HepG2 (cell line): ENCODE results near the gene SLC27A1. TPM values are rescaled to one million over a fixed set of nuclear protein-coding genes. Genes with fewer than 3 reads are reported as not detected.

Experiments used
- AHR ChIP-seq: IDR thresholded peaks from 2 replicates; pipeline ENCODE4 v1.6.1; 2018; ENCODE audit warnings: missing genetic modification reagents, missing compliant biosample characterization
- BORCS8-MEF2B ChIP-seq: sonication (generic); formaldehyde crosslinking; IDR thresholded peaks from 2 replicates; pipeline ENCODE4 v1.8.0; 2022; ENCODE audit warnings: mild to moderate bottlenecking, missing genetic modification reagents
- CBFB ChIP-seq: sonication (generic); formaldehyde crosslinking; IDR thresholded peaks from 2 replicates; pipeline ENCODE4 v1.4.0; 2020; ENCODE audit warnings: missing genetic modification reagents
- FOXK1 ChIP-seq: sonication (generic); formaldehyde crosslinking; IDR thresholded peaks from 2 replicates; pipeline ENCODE4 v1.4.0; 2020; ENCODE audit warnings: low read depth, missing genetic modification reagents, borderline replicate concordance
- HNRNPH1 ChIP-seq: fragments of 200-400 bp; formaldehyde crosslinking; optimal IDR thresholded peaks from 2 replicates; pipeline ENCODE3; 2017; ENCODE audit warnings: mild to moderate bottlenecking, low read depth, low read length
- HOXA5 ChIP-seq: sonication (generic); formaldehyde crosslinking; IDR thresholded peaks from 2 replicates; pipeline ENCODE4 v1.4.0; 2020; ENCODE audit warnings: missing genetic modification reagents
- HOXA7 ChIP-seq: sonication (generic); formaldehyde crosslinking; IDR thresholded peaks from 2 replicates; pipeline ENCODE4 v1.8.1; 2022; ENCODE audit warnings: mild to moderate bottlenecking, missing genetic modification reagents, moderate library complexity
- KDM1A ChIP-seq: IDR thresholded peaks from 2 replicates; pipeline ENCODE4 v1.6.1; 2016; ENCODE audit warnings: missing compliant biosample characterization
- KDM5A ChIP-seq: fragments of 200-600 bp; sonication (generic); IDR thresholded peaks from 2 replicates; pipeline ENCODE4 v1.7.0; 2018; ENCODE audit warnings: antibody characterized with exemption, mild to moderate bottlenecking, low read length, borderline replicate concordance
- PCBP1 ChIP-seq: fragments of 200-400 bp; formaldehyde crosslinking; IDR thresholded peaks from 2 replicates; pipeline ENCODE4 v1.6.1; 2017; ENCODE audit warnings: mild to moderate bottlenecking, low read depth, low read length, borderline replicate concordance
- PHF8 ChIP-seq: sonication (generic); formaldehyde crosslinking; IDR thresholded peaks from 2 replicates; pipeline ENCODE4 v1.5.0; 2020; ENCODE audit warnings: missing genetic modification reagents
- RBFOX2 ChIP-seq: fragments of 200-400 bp; formaldehyde crosslinking; IDR thresholded peaks from 2 replicates; pipeline ENCODE4 v1.6.1; 2017; ENCODE audit warnings: low read depth, mild to moderate bottlenecking, low read length
- RFX1 ChIP-seq: fragments of 450-650 bp; IDR thresholded peaks from 2 replicates; pipeline ENCODE4 v1.6.1; 2017
- SOX5 ChIP-seq: IDR thresholded peaks from 2 replicates; pipeline ENCODE4 v1.6.1; 2016; ENCODE audit warnings: borderline replicate concordance
- TFDP2 ChIP-seq: sonication (generic); formaldehyde crosslinking; IDR thresholded peaks from 2 replicates; pipeline ENCODE4 v1.4.0; 2020; ENCODE audit warnings: missing genetic modification reagents
- WIZ ChIP-seq: sonication (generic); formaldehyde crosslinking; IDR thresholded peaks from 2 replicates; pipeline ENCODE4 v1.5.1; 2020; ENCODE audit warnings: mild to moderate bottlenecking, missing genetic modification reagents
- ZKSCAN5 ChIP-seq: sonication (generic); formaldehyde crosslinking; IDR thresholded peaks from 2 replicates; pipeline ENCODE4 v1.5.1; 2020; ENCODE audit warnings: mild to moderate bottlenecking, missing genetic modification reagents
- ZMYM4 ChIP-seq: sonication (generic); formaldehyde crosslinking; IDR thresholded peaks from 2 replicates; pipeline ENCODE4 v1.8.1; 2023; ENCODE audit warnings: mild to moderate bottlenecking, missing genetic modification reagents
- ZNF12 ChIP-seq: sonication (generic); formaldehyde crosslinking; IDR thresholded peaks from 2 replicates; pipeline ENCODE4 v1.5.0; 2020; ENCODE audit warnings: missing genetic modification reagents
- ZNF235 ChIP-seq: sonication (generic); formaldehyde crosslinking; IDR thresholded peaks from 2 replicates; pipeline ENCODE4 v1.8.1; 2023; ENCODE audit warnings: mild to moderate bottlenecking, missing genetic modification reagents, borderline replicate concordance
- ZNF513 ChIP-seq: sonication (generic); formaldehyde crosslinking; conservative IDR thresholded peaks from 2 replicates; pipeline ENCODE4 v1.5.0; 2020; ENCODE audit warnings: missing genetic modification reagents
- ZNF614 ChIP-seq: IDR thresholded peaks from 2 replicates; pipeline ENCODE4 v1.6.1; 2018; ENCODE audit warnings: missing biosample characterization, missing genetic modification reagents, inconsistent platforms, borderline replicate concordance
- ZNF710 ChIP-seq: sonication (generic); formaldehyde crosslinking; IDR thresholded peaks from 2 replicates; pipeline ENCODE4 v1.5.0; 2020; ENCODE audit warnings: mild to moderate bottlenecking, missing genetic modification reagents, borderline replicate concordance
- ZSCAN21 ChIP-seq: sonication (generic); formaldehyde crosslinking; IDR thresholded peaks from 2 replicates; pipeline ENCODE4 v1.8.0; 2022; ENCODE audit warnings: mild to moderate bottlenecking, missing genetic modification reagents, moderate library complexity, borderline replicate concordance
- polyA plus RNA-seq, 8 experiments: library from polyadenylated mRNA; depleted of rRNA in 3 of 8; stranded (reverse) in 7 of 8; unstranded in 1 of 8; fragments of >200 nt; fragmentation: Illumina TruSeq in 4 of 8; extraction: Trizol in 4 of 8; gene quantifications; 2 replicates each; pipeline versions ENCODE4 v1.2.1 to v1.2.3, GENCODE V29; 2011 to 2016; ENCODE audit warnings: low read depth in 4 of 8, missing spikeins in 1 of 8, mixed read lengths in 1 of 8; ENCODE audit not compliant: insufficient read depth in 1 of 8
- total RNA-seq, 5 experiments: library from RNA; depleted of rRNA; stranded (reverse); fragments of >200 nt; fragmentation: Illumina TruSeq; extraction: Trizol; gene quantifications; 2 replicates each; pipeline ENCODE4 v1.2.3, GENCODE V29; 2016; ENCODE audit warnings: low read depth in 1 of 5

SLC27A1 gene
- total and polyA plus RNA-seq, 2 of the 13 experiments (the other 11 are each of a cell fraction or from before 2014, with no cell fraction given), result 4.1 to 8.8 TPM

DNA sequence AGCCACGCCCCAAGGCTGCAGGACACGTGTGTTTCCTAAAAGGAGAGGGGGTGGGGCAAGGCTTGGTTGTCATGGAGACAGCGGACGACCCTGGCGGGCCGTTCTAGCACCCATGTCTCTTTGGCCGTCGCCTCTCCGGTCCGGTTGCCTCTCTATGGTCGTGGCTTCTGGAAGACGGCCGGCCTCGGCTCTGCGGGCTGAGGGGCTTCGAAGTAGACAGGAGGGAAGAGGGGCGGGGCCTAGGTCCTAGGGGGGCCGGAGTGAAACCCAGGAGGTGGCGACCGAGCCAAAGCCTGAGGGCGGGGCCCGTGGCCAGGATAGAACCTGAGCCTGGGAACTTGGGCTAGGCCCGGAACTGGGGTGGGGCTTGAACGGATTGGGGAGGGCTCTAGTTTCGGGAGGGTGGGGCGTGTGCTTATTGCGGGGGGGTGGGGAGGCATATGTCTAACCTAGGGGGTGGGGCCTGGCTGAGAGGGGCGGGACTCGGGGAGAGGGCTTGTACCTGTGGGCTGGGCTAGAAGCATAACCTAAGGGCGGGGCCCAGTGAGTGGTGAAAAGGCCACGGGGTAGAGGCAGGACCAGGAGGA, 750 bp upstream of the SLC27A1 start (continued):
- TF ChIP-seq KDM1A (CRISPR knock-in tag), result no peak
- no peak for TF ChIP-seq ZSCAN21
- TF ChIP-seq RFX1, result peak; percentile 80
- TF ChIP-seq ZNF235 (CRISPR knock-in tag), result no peak
- no peak for TF ChIP-seq ZKSCAN5
- TF ChIP-seq ZNF513, result no peak
- no peak for TF ChIP-seq HNRNPH1
- no peak for TF ChIP-seq AHR (CRISPR knock-in tag)
- no peak for TF ChIP-seq WIZ (CRISPR knock-in tag)
- no peak for TF ChIP-seq ZNF12
- peak; percentile 50 for TF ChIP-seq PHF8 (CRISPR knock-in tag)
- no peak for TF ChIP-seq HOXA7
- no peak for TF ChIP-seq TFDP2 (CRISPR knock-in tag)
- 0 out of 2 replicates have a peak, but pooled peaks have one; percentile 1 for TF ChIP-seq FOXK1 (CRISPR knock-in tag)
- TF ChIP-seq SOX5 (CRISPR knock-in tag), result 0 out of 2 replicates have a peak, but pooled peaks have one; percentile 5
- TF ChIP-seq HOXA5 (CRISPR knock-in tag), result peak; percentile 54; the same call in 1 of the 2 replicates
- 0 out of 2 replicates have a peak, but pooled peaks have one; percentile 12 for TF ChIP-seq ZMYM4 (CRISPR knock-in tag)
- TF ChIP-seq BORCS8-MEF2B (CRISPR knock-in tag), result peak; percentile 65; the same call in 1 of the 2 replicates
- TF ChIP-seq ZNF614 (CRISPR knock-in tag), result no peak
- TF ChIP-seq KDM5A, result 0 out of 2 replicates have a peak, but pooled peaks have one; percentile 29
- peak; percentile 5; the same call in 1 of the 2 replicates for TF ChIP-seq ZNF710
- no peak for TF ChIP-seq CBFB
- TF ChIP-seq RBFOX2, result 0 out of 2 replicates have a peak, but pooled peaks have one; percentile 33
- 0 out of 2 replicates have a peak, but pooled peaks have one; percentile 21 for TF ChIP-seq PCBP1
